Large intestine (tissue), 1 donor: ENCODE measurements around the gene FOLR2. TPM values are rescaled to one million over a fixed set of nuclear protein-coding genes. Genes with fewer than 3 reads are reported as not detected.

ENCODE experiments used
- polyA plus RNA-seq: library from polyadenylated mRNA; unstranded; fragments of 120-200 nt; gene quantifications from one replicate; pipeline ENCODE4 v1.2.1, GENCODE V29; 2013

Gene FOLR2
- polyA plus RNA-seq, 1 donor, result 15.0 TPM

Other genes with a start within 250 kb of the FOLR2 start
- 10.7 TPM for gene IL18BP, start 217.9 kb upstream of the FOLR2 start, polyA plus RNA-seq
- 257 TPM for gene NUMA1, start 136.3 kb upstream of the FOLR2 start, polyA plus RNA-seq
- 10.9 TPM for gene LRRC51, start 135.9 kb upstream of the FOLR2 start, polyA plus RNA-seq
- gene LAMTOR1, start 113.5 kb upstream of the FOLR2 start, polyA plus RNA-seq, result 114 TPM
- not detected for gene TOMT, start 110.9 kb upstream of the FOLR2 start, polyA plus RNA-seq
- gene ANAPC15, start 104.1 kb upstream of the FOLR2 start, polyA plus RNA-seq, result 34.5 TPM
- 0.36 TPM for gene FOLR3, start 81.1 kb upstream of the FOLR2 start, polyA plus RNA-seq
- 1.9 TPM for gene FOLR1, start 24.7 kb upstream of the FOLR2 start, polyA plus RNA-seq
- gene INPPL1, start 8.0 kb downstream of the FOLR2 start, polyA plus RNA-seq, result 84.5 TPM
- gene PHOX2A, start 27.4 kb downstream of the FOLR2 start, polyA plus RNA-seq, result 8.3 TPM
- 6.4 TPM for gene CLPB, start 217.7 kb downstream of the FOLR2 start, polyA plus RNA-seq